Ovary (tissue), 3 donors: ENCODE data around the gene POLR1F.

Experiments used
- EP300 ChIP-seq: sonication (generic); formaldehyde crosslinking; IDR thresholded peaks from one replicate; pipeline ENCODE4 v1.6.1; 2017; ENCODE audit warnings: antibody characterized with exemption
- POLR2A ChIP-seq: fragments of 450-650 bp; IDR thresholded peaks from one replicate; pipeline ENCODE4 v1.6.1; 2017; ENCODE audit warnings: antibody characterized with exemption, mild to moderate bottlenecking, moderate library complexity
- TF ChIP-seq, protein P1 (sequence below), 3 donors: fragments of 450-650 bp in 2 of 3; fragments of 200-600 bp in 1 of 3; IDR thresholded peaks; one replicate each; pipeline versions ENCODE4 v1.5.1 to v1.8.0; 2016 to 2022; ENCODE audit warnings: antibody characterized with exemption in 3 of 3, mild to moderate bottlenecking in 1 of 3
- donor health status: DM: no; HTN: no; CAD: no.

DNA sequence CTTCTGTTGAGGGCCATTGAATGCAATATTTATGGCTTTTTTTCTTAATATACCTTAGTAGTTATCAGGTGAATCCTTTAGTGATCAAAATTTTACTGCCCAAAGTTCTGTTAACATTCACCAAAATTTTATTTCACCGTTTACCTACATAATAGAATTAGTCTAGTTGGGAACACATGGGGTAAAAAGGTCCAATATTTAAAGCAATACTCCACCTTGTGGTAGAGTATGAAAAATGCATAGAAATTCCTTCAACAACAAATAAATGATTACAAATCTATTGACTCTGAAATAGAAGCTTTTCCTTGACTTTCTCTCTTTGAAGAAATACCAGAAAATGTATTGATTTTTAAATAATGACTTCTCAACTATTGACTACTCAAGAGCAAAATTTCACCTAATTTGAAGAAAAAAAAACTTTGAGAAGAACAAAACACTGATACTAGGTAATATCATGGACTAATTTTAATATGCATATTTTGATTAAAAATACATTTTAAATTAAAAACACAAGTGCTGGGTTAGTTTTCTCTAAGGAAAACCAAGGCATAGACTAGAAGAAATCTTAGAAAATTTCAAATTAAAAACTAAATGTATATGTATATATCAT lies 43.3 kb downstream of the POLR1F start:
- TF ChIP-seq, protein P1, sequence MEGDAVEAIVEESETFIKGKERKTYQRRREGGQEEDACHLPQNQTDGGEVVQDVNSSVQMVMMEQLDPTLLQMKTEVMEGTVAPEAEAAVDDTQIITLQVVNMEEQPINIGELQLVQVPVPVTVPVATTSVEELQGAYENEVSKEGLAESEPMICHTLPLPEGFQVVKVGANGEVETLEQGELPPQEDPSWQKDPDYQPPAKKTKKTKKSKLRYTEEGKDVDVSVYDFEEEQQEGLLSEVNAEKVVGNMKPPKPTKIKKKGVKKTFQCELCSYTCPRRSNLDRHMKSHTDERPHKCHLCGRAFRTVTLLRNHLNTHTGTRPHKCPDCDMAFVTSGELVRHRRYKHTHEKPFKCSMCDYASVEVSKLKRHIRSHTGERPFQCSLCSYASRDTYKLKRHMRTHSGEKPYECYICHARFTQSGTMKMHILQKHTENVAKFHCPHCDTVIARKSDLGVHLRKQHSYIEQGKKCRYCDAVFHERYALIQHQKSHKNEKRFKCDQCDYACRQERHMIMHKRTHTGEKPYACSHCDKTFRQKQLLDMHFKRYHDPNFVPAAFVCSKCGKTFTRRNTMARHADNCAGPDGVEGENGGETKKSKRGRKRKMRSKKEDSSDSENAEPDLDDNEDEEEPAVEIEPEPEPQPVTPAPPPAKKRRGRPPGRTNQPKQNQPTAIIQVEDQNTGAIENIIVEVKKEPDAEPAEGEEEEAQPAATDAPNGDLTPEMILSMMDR (IDR thresholded peaks at IDR 0.05), result peak in 1 of 3 donors; percentile 13
- TF ChIP-seq EP300, result no peak
- TF ChIP-seq POLR2A, result no peak
